H1 (cell line): Measurements from ENCODE around the gene ATP5F1E. TPM values are rescaled to one million over a fixed set of nuclear protein-coding genes. Genes with fewer than 3 reads are reported as not detected.

ENCODE experiments used
- CTCF ChIA-PET: fragments of 300-600 bp; sonication (Branson Sonifier 250); formaldehyde crosslinking; loops from one replicate; lab custom pipeline; 2021; ENCODE audit not compliant: partially characterized antibody; lab: Charles Lee
- POLR2A ChIA-PET: fragments of 300-600 bp; sonication (Branson Sonifier 250); formaldehyde crosslinking; loops from one replicate; lab custom pipeline; 2021; ENCODE audit warnings: inconsistent platforms; ENCODE audit not compliant: partially characterized antibody; lab: Charles Lee
- DNase-seq, 2 experiments: peaks; one replicate each; pipeline versions ENCODE4 v3.0.0 to v3.0.0-alpha.2; 2010 to 2022; ENCODE audit warnings: low spot score in 2 of 2, low read depth in 1 of 2, mixed read lengths in 1 of 2
- FAIRE-seq: peaks from 2 replicates; lab custom pipeline; 2011; peaks lifted over from hg19 to GRCh38; lab: Jason Lieb, UNC
- H2AFZ ChIP-seq: 2 replicates; pipeline ENCODE4 v1.8.1; 2012; ENCODE audit warnings: low read length, inconsistent platforms
- H2AK5ac ChIP-seq: 2 replicates; pipeline ENCODE4 v1.6.1; 2013; ENCODE audit warnings: low read depth, low read length
- H2BK120ac ChIP-seq: replicated peaks from 2 replicates; pipeline ENCODE3; 2013; ENCODE audit warnings: low read depth, low read length, inconsistent platforms
- H2BK12ac ChIP-seq: 2 replicates; pipeline ENCODE4 v1.6.1; 2013; ENCODE audit warnings: low read depth, low read length
- H2BK15ac ChIP-seq: 2 replicates; pipeline ENCODE4 v1.6.1; 2013; ENCODE audit warnings: low read length
- H2BK20ac ChIP-seq: 2 replicates; pipeline ENCODE4 v1.6.1; 2013; ENCODE audit warnings: low read length
- H2BK5ac ChIP-seq: 2 replicates; pipeline ENCODE4 v1.6.1; 2013; ENCODE audit warnings: low read depth, low read length
- H3K14ac ChIP-seq: 2 replicates; pipeline ENCODE4 v1.6.1; 2013; ENCODE audit warnings: inconsistent platforms; ENCODE audit not compliant: insufficient read length
- H3K18ac ChIP-seq: 2 replicates; pipeline ENCODE4 v1.6.1; 2013; ENCODE audit warnings: low read length; ENCODE audit errors: extremely low read depth
- H3K23ac ChIP-seq: 2 replicates; pipeline ENCODE4 v1.6.1; 2013; ENCODE audit warnings: inconsistent platforms; ENCODE audit not compliant: insufficient read length
- H3K23me2 ChIP-seq: 2 replicates; pipeline ENCODE4 v1.6.1; 2013; ENCODE audit warnings: low read depth, low read length
- H3K27ac ChIP-seq: 2 replicates; pipeline ENCODE4 v1.6.1; 2011; ENCODE audit warnings: low read depth, low read length, inconsistent platforms
- H3K27me3 ChIP-seq, 4 experiments: replicated peaks in 1 of 4; 1 replicate in 1 of 4; 2 replicates in 3 of 4; pipeline versions ENCODE4 v1.6.1 to v1.8.1; 2011 to 2013; ENCODE audit warnings: low read length in 3 of 4, mild to moderate bottlenecking in 3 of 4, inconsistent platforms in 2 of 4, mixed read lengths in 2 of 4, moderate library complexity in 1 of 4; ENCODE audit not compliant: control insufficient read depth in 3 of 4, insufficient read depth in 3 of 4; ENCODE audit errors: extremely low read depth in 1 of 4
- H3K36me3 ChIP-seq, 4 experiments: 2 replicates each; pipeline versions ENCODE4 v1.6.1 to v1.8.1; 2011 to 2013; ENCODE audit warnings: mild to moderate bottlenecking in 4 of 4, low read length in 3 of 4, moderate library complexity in 2 of 4, control low read depth in 1 of 4, inconsistent platforms in 1 of 4; ENCODE audit not compliant: insufficient read depth in 4 of 4, control insufficient read depth in 2 of 4
- H3K4ac ChIP-seq: replicated peaks from 2 replicates; pipeline ENCODE3; 2013; ENCODE audit warnings: low read length, low read depth, mixed read lengths, inconsistent platforms; ENCODE audit not compliant: insufficient read length
- H3K4me1 ChIP-seq, 4 experiments: replicated peaks in 1 of 4; 1 replicate in 1 of 4; 2 replicates in 3 of 4; pipeline versions ENCODE4 v1.6.1 to v1.8.1; 2011 to 2013; ENCODE audit warnings: low read length in 3 of 4, inconsistent platforms in 2 of 4, mixed read lengths in 1 of 4; ENCODE audit not compliant: insufficient read depth in 4 of 4, control insufficient read depth in 3 of 4
- H3K4me2 ChIP-seq, 2 experiments: 2 replicates each; pipeline versions ENCODE4 v1.6.1 to v1.8.1; 2011 to 2013; ENCODE audit warnings: low read depth in 2 of 2, low read length in 2 of 2, control low read depth in 1 of 2, inconsistent platforms in 1 of 2, mild to moderate bottlenecking in 1 of 2; ENCODE audit not compliant: insufficient read depth in 1 of 2
- H3K4me3 ChIP-seq, 4 experiments: fragments of 200-600, 300-600 bp in 1 of 4; sonication (generic), shearing (Covaris generic), sonication (Bioruptor Twin) in 1 of 4; 2 replicates each; pipeline versions ENCODE4 v1.5.1 to v1.8.1; 2011 to 2016; ENCODE audit warnings: low read length in 4 of 4, low read depth in 3 of 4, control low read depth in 2 of 4, inconsistent platforms in 2 of 4, mild to moderate bottlenecking in 2 of 4, mixed read lengths in 1 of 4, moderate library complexity in 1 of 4; ENCODE audit not compliant: insufficient read depth in 2 of 4; ENCODE audit errors: extremely low read depth in 1 of 4
- H3K56ac ChIP-seq: replicated peaks from 2 replicates; pipeline ENCODE3; 2013; ENCODE audit warnings: low read depth, mild to moderate bottlenecking, mixed read lengths, low read length, inconsistent platforms; ENCODE audit not compliant: insufficient read length
- H3K79me1 ChIP-seq: 2 replicates; pipeline ENCODE4 v1.6.1; 2013; ENCODE audit warnings: low read depth, low read length, control low read depth
- H3K79me2 ChIP-seq, 2 experiments: 2 replicates each; pipeline versions ENCODE4 v1.6.1 to v1.8.1; 2012 to 2013; ENCODE audit warnings: low read length in 2 of 2, mild to moderate bottlenecking in 2 of 2, inconsistent platforms in 1 of 2; ENCODE audit not compliant: insufficient read depth in 2 of 2, control insufficient read depth in 1 of 2
- H3K9ac ChIP-seq, 4 experiments: replicated peaks in 1 of 4; 1 replicate in 1 of 4; 2 replicates in 3 of 4; pipeline versions ENCODE4 v1.6.1 to v1.8.1; 2011 to 2013; ENCODE audit warnings: low read depth in 3 of 4, low read length in 3 of 4, control low read depth in 2 of 4, mild to moderate bottlenecking in 2 of 4, moderate library complexity in 2 of 4, inconsistent platforms in 1 of 4; ENCODE audit errors: extremely low read depth in 1 of 4
- H3K9me3 ChIP-seq, 2 experiments: 2 replicates each; pipeline versions ENCODE4 v1.6.1 to v1.8.1; 2012 to 2013; ENCODE audit warnings: mild to moderate bottlenecking in 2 of 2, moderate library complexity in 2 of 2, control low read depth in 1 of 2, inconsistent platforms in 1 of 2, low read depth in 1 of 2, low read length in 1 of 2, mixed read lengths in 1 of 2; ENCODE audit not compliant: insufficient read depth in 2 of 2
- H4K20me1 ChIP-seq, 2 experiments: replicated peaks in 1 of 2; 2 replicates each; pipeline versions ENCODE3 to v1.8.1; 2011 to 2013; ENCODE audit warnings: inconsistent platforms in 2 of 2, low read length in 2 of 2, mild to moderate bottlenecking in 1 of 2; ENCODE audit not compliant: insufficient read depth in 2 of 2, control insufficient read depth in 1 of 2
- H4K5ac ChIP-seq: 2 replicates; pipeline ENCODE4 v1.6.1; 2013; ENCODE audit warnings: low read length, low read depth, mixed read lengths, inconsistent platforms; ENCODE audit not compliant: insufficient read length
- H4K8ac ChIP-seq: 2 replicates; pipeline ENCODE4 v1.8.0; 2013; ENCODE audit warnings: mild to moderate bottlenecking, moderate library complexity, low read length, inconsistent platforms; ENCODE audit not compliant: insufficient read depth; ENCODE audit errors: extremely low read depth
- H4K91ac ChIP-seq: replicated peaks from 2 replicates; pipeline ENCODE3; 2013; ENCODE audit warnings: low read length, mixed read lengths, inconsistent platforms; ENCODE audit not compliant: insufficient read length
- ASH2L ChIP-seq: fragments of 200-600, 300-600 bp; sonication (generic); IDR thresholded peaks from one replicate; pipeline ENCODE4 v1.7.1; 2017; ENCODE audit warnings: low read length
- BACH1 ChIP-seq: IDR thresholded peaks from 2 replicates; pipeline ENCODE4 v1.6.1; 2012; ENCODE audit warnings: low read length, improper control_type of control experiment
- CHD2 ChIP-seq: IDR thresholded peaks from 2 replicates; pipeline ENCODE4 v1.6.1; 2012; ENCODE audit warnings: low read length, improper control_type of control experiment
- HDAC2 ChIP-seq, 2 experiments: fragments of 300-600 bp in 1 of 2; sonication (generic) in 1 of 2; IDR thresholded peaks; 2 replicates each; pipeline ENCODE4 v1.6.1; 2011 to 2012; ENCODE audit warnings: low read depth in 2 of 2, low read length in 2 of 2, mild to moderate bottlenecking in 2 of 2, moderate library complexity in 2 of 2, borderline replicate concordance in 1 of 2, inconsistent platforms in 1 of 2
- HDAC6 ChIP-seq: IDR thresholded peaks from one replicate; pipeline ENCODE4 v1.7.1; 2012; ENCODE audit warnings: low read depth, mild to moderate bottlenecking, inconsistent platforms, low read length, moderate library complexity
- MAX ChIP-seq: IDR thresholded peaks from 2 replicates; pipeline ENCODE4 v1.6.1; 2012; ENCODE audit warnings: inconsistent platforms
- RAD21 ChIP-seq, 2 experiments: IDR thresholded peaks in 1 of 2; conservative IDR thresholded peaks in 1 of 2; 2 replicates each; pipeline ENCODE4 v1.6.1; 2011; ENCODE audit warnings: low read depth in 2 of 2, low read length in 2 of 2, improper control_type of control experiment in 1 of 2, inconsistent platforms in 1 of 2, mild to moderate bottlenecking in 1 of 2, moderate library complexity in 1 of 2
- SIX5 ChIP-seq: IDR thresholded peaks from 2 replicates; pipeline ENCODE4 v1.6.1; 2011; ENCODE audit warnings: mild to moderate bottlenecking, low read depth, low read length
- SP2 ChIP-seq: IDR thresholded peaks from 2 replicates; pipeline ENCODE4 v1.6.1; 2012; ENCODE audit warnings: mild to moderate bottlenecking, low read length, inconsistent platforms
- TAF7 ChIP-seq: optimal IDR thresholded peaks from 2 replicates; pipeline ENCODE3; 2011; ENCODE audit warnings: low read depth, mild to moderate bottlenecking, inconsistent platforms, low read length, moderate library complexity, borderline replicate concordance
- WGBS, 2 experiments: shearing (Covaris generic) in 1 of 2; methylation state at CpG; one replicate each; pipeline versions ENCODE4 v1.1.6 to v1.1.7; 2013 to 2015; ENCODE audit warnings: low lambda C conversion rate in 2 of 2, mixed read lengths in 2 of 2, inconsistent platforms in 1 of 2, low coverage in 1 of 2, missing lambda C conversion rate in 1 of 2; ENCODE audit not compliant: insufficient replicate concordance in 2 of 2, insufficient coverage in 1 of 2, insufficient read length in 1 of 2; ENCODE audit errors: extremely low coverage in 1 of 2, missing lambda C conversion rate in 1 of 2; 5-methylcytosine and 5-hydroxymethylcytosine counted together
- polyA plus RNA-seq, 7 experiments: library from polyadenylated mRNA; depleted of rRNA in 3 of 7; stranded (reverse) in 5 of 7; unstranded in 2 of 7; fragments of >200 nt in 5 of 7; fragments of 200-250 nt in 2 of 7; gene quantifications; 1 replicate in 5 of 7; 2 replicates in 1 of 7; 4 replicates in 1 of 7; pipeline versions ENCODE4 v1.2.1 to v1.2.3, GENCODE V29; 2011 to 2013; ENCODE audit warnings: missing spikeins in 2 of 7, mixed read lengths in 2 of 7
- total RNA-seq: library from RNA; stranded (reverse); fragmentation: NEBNext Ultra II Directional; extraction: Animal tissue kit (Norgen Biotek cat#: 25700); gene quantifications from 2 replicates; pipeline ENCODE4 v1.2.1, GENCODE V29; 2021
- TF ChIP-seq, protein P1 (sequence below): IDR thresholded peaks from 2 replicates; pipeline ENCODE4 v1.6.1; 2012; ENCODE audit warnings: inconsistent platforms

The ATP5F1E gene
- total and polyA plus RNA-seq, 2 of the 8 experiments (the other 6 are each of a cell fraction or from before 2014, with no cell fraction given) = 15.7 to 47.8 TPM

DNA sequence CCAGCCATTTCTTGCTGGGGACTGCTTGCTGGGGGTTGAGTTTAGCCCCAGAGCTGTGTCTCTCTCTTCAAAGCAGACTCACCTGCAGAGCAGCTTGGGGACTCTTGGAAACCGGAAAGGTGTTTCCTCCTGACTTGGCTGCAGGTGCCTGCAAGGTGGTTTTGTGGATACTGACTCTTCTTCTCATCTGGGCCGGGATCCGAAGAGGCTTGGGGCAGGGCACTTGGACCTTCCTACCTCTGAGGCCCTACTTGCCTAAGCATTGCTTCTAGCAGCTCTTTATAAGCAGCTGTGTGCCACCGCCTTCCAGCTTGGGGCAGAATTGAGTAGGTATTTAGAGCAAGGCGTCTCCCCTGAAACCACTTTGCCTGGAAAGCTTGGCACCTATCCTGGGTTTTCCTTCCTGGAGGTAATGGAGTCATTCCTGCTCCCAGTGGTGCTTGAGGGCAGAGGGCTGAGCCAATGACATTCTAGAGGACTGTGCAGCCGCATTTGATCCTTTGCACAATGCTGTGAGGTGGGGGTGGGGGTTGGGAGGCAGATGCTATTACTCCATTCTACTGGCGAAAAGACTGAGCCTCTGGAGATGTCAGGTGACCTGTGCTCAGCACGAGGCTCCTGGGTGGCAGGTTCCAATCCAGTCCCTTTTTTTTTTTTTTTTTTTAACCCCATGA is 21.7 kb downstream of the ATP5F1E start:
- Histone ChIP-seq H3K4ac (no peak overlapping the region), H4K91ac (no peak overlapping the region), H3K79me2 (no peaks in the 10 kb centered on the region), H3K23me2 (peaks cover 2% of the 10 kb centered on the region; the same call in 1 of the 2 replicates), H3K9ac (no peak overlapping the region), H2BK20ac (no peak overlapping the region), H3K9me3 (no peaks in the 10 kb centered on the region), H3K56ac (no peak overlapping the region), H3K23ac (no peak overlapping the region), H3K4me2 (no peak overlapping the region), H3K14ac (no peak overlapping the region), H3K18ac (no peak overlapping the region), H3K4me1 (peaks cover 0 to 8% (median 7%) of the 10 kb centered on the region in 4 experiments; a peak in 3 of 7 replicates), H2BK12ac (0 out of 2 replicates have a peak overlapping the region, but pooled peaks have one; percentile 50), H3K4me3 (no peak overlapping the region), H2BK120ac (no peak overlapping the region), H3K79me1 (no peaks in the 10 kb centered on the region), H3K27me3 (peaks cover 0 to 12% (median 5%) of the 10 kb centered on the region in 4 experiments; a peak in 4 of 7 replicates), H2BK15ac (no peak overlapping the region), H2AK5ac (no peak overlapping the region), H3K36me3 (no peaks in the 10 kb centered on the region), H2BK5ac (no peak overlapping the region), H2AFZ (no peak overlapping the region), H4K20me1 (no peaks in the 10 kb centered on the region), H3K27ac (no peak overlapping the region), H4K5ac (no peak overlapping the region), H4K8ac (0 out of 2 replicates have a peak overlapping the region, but pooled peaks have one; percentile 18)
- no peak for DNase-seq
- CTCF ChIA-PET = interaction anchor here (0.7 to 1.3 kb wide), 3 partner anchors 9 to 1202 kb away, joined by 3 to 5 read pairs (median 3); no protein-coding TSS in a partner anchor
- POLR2A ChIA-PET = interaction anchor here (0.6 to 1.7 kb wide), 2 partner anchors 12 to 158 kb away, joined by 3 to 9 read pairs; partner anchors contain the start of gene GNAS
- 95% methylated on average over 8 of the region's 8 CpGs; no CpG with 5 or more reads in 1 of the 2 experiments for WGBS, 2 experiments
- no peak for FAIRE-seq
- TF ChIP-seq TAF7 = no peak
- TF ChIP-seq, protein P1, sequence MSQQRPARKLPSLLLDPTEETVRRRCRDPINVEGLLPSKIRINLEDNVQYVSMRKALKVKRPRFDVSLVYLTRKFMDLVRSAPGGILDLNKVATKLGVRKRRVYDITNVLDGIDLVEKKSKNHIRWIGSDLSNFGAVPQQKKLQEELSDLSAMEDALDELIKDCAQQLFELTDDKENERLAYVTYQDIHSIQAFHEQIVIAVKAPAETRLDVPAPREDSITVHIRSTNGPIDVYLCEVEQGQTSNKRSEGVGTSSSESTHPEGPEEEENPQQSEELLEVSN = no peak
- no peak for TF ChIP-seq BACH1
- no peak for TF ChIP-seq SIX5
- no peak for TF ChIP-seq CHD2
- TF ChIP-seq RAD21 (IDR thresholded peaks at IDR 0.05 in 1 of 2, conservative IDR thresholded peaks at IDR 0.05 in 1 of 2; ENCODE audit: low read depth in 2 of 2, low read length in 2 of 2) = no peak; a peak in 1 of 4 replicates
- no peak for TF ChIP-seq HDAC2 (IDR thresholded peaks at IDR 0.05; ENCODE audit: borderline replicate concordance in 1 of 2, low read depth in 2 of 2, low read length in 2 of 2)
- TF ChIP-seq HDAC6 = no peak
- no peak for TF ChIP-seq SP2
- no peak for TF ChIP-seq ASH2L
- TF ChIP-seq MAX = no peak
